Placental epithelial cell (primary cell): ENCODE results near the gene BMP10. TPM values are rescaled to one million over a fixed set of nuclear protein-coding genes. Genes with fewer than 3 reads are reported as not detected.

Experiments
- total RNA-seq: library from RNA; depleted of rRNA; stranded (reverse); fragments of >200 nt; gene quantifications from 2 replicates; pipeline ENCODE4 v1.2.3, GENCODE V29; 2012

BMP10 gene, protein sequence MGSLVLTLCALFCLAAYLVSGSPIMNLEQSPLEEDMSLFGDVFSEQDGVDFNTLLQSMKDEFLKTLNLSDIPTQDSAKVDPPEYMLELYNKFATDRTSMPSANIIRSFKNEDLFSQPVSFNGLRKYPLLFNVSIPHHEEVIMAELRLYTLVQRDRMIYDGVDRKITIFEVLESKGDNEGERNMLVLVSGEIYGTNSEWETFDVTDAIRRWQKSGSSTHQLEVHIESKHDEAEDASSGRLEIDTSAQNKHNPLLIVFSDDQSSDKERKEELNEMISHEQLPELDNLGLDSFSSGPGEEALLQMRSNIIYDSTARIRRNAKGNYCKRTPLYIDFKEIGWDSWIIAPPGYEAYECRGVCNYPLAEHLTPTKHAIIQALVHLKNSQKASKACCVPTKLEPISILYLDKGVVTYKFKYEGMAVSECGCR
- not detected in 2 replicates for total RNA-seq

DNA sequence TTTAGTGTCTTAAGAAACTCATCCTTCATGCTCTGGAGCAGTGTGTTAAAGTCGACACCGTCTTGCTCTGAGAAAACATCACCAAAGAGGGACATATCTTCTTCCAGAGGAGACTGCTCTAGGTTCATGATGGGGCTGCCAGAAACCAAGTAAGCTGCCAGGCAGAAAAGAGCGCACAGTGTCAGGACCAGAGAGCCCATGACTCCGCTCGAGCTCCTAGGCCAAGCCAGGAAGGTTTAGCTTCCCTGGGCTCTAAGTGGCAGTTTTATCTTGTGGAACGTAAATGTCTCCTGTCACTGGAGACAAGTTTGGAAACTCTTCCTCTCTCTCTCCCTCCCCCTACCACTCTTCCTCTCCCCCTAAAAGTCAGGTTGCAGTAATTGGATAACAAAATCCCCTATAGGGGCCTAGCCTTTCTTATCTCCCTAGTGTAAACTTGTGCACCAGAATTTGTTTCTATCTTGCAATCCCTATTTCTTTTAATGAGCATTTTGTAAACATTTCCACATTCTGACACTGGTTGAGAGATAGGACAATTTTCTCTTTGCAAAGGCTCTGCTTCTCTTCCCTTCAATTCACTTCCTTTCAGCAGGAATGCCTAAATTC, at the start of gene BMP10:
Gene BMP10, minus strand, starts transcription at position 239 of the 606 bp plus-strand sequence. Its CDS starts 39 bp downstream, at position 200.

Other genes starting within 250 kb of the BMP10 start
- gene PROKR1, start 227.8 kb downstream of the BMP10 start, total RNA-seq: not detected in 2 replicates
- 0.79 and 2.2 TPM in 2 replicates for gene ARHGAP25, start 136.6 kb downstream of the BMP10 start, total RNA-seq
- gene GKN2, start 81.5 kb upstream of the BMP10 start, total RNA-seq: not detected in 2 replicates
- not detected in 2 replicates for gene GKN1, start 103.2 kb upstream of the BMP10 start, total RNA-seq
- 21.9 and 22.8 TPM in 2 replicates for gene ANTXR1, start 141.8 kb upstream of the BMP10 start, total RNA-seq